GM19023 (cell line): ENCODE results near the gene TMC5.
"Not testable (repeated sequence)": the region's sequence is repeated elsewhere in the genome, so short reads cannot be mapped to it uniquely, and the experiment has no call there.

Experiments
- ATAC-seq: cut with Tn5 transposase; IDR thresholded peaks from one replicate; pipeline ENCODE4 v1.9.1; 2021; ENCODE audit warnings: mild to moderate bottlenecking, moderate library complexity; ENCODE audit not compliant: unreplicated experiment

TMC5 gene

DNA sequence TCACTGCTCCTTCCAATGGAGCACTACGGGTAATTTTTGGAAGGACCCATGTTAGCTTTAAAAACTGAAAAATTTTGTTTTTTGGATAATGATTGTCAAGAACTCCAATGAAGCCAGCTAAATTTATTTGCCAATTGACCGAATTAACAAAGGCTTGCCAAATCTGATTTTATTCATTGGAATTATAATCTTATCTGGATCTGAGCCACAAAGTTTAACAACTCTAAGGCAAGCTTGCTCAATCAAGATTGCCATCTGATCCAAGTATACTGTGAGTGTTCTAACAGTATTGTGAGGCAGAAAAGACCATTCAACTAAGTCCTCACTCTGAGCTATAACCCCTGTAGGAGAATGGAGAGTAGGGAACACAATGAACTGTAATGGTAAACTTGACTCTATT lies 20.3 kb upstream of the TMC5 start:
- not testable (repeated sequence) for ATAC-seq

DNA sequence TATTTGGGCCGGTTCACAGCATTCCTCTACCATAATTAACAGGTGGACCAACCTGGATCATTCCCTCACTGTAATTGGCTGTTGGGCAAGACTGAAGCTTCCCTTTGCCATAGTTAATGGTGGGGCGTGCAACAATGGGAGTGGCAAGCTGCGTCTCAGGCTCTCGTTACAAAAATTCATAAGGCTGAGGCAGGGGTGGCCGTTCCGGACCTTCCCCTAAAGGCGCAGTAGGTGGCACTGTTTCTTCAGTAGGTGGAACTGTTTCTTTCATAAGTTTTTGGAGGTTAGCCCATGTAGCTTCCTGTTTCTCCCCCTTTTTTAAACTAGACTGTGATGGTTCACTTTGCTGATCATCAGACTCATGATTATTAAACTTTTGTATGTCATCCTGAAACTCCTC lies 17.0 kb upstream of the TMC5 start:
- ATAC-seq, result no peak

DNA sequence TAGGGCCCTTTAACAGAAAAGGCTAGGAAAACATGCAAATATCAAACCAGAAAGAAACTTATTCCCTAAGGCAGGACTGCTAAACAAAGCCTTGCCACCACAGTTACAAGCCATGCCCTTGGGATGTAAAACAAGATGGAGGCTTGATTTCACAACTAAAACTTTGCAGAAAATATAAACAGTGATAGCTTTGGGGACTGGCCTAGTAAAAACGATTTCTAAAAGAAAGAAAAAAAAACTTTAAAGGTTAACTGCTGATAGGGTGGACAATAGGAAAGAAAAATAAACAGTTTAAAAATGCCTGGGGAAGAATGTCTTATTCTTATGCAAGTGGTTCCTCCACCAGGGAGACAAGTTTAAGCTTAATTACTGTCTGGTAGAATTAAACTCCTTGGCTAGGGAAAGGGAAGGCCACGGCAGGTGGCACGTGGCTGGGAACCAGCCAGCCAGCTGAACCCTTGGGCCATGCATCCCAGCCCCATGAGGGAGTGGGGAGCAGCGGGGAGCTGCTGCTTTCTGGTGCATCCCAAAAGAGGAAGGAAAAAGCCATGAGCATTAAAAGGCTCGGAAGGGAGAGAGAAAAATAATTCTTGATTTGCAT lies 10.7 kb upstream of the TMC5 start:
- no peak for ATAC-seq

DNA sequence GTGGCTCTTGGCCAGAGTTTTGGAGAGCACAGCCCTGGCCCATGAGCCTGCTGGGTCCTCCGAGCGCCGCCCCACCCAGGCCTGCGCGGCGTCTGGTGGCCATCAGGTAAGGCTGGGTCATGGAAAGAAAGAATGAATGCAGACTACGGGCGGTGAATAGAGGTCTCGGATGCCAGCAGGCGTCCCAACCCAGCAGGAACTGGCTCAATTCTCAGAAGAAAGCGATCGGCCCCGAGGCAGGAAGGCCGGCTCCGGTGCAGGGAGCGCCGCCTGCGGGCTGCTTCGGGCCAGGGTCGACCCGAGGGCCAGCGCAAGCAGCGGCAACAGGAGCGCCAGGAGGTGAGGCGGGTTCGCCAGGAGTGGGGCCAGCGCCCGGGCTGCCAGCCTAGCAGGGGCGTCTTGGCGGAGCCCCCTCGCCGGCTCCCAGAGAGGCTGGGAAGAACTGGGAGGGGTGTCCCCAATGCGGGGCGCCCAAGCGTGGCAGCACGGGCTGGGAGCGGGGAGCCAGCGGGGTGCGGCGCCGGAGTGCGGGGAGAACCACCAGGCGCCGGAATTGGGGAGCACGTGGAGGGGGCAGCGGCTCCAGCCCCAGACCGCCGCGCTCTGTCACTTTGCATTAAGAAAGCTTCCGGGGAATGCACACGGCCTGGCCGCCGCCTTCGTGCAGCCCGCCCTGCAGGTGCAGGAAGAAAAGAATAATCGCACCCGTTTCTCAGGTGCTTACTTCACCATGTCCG lies 7.1 kb upstream of the TMC5 start:
- ATAC-seq, result no peak

DNA sequence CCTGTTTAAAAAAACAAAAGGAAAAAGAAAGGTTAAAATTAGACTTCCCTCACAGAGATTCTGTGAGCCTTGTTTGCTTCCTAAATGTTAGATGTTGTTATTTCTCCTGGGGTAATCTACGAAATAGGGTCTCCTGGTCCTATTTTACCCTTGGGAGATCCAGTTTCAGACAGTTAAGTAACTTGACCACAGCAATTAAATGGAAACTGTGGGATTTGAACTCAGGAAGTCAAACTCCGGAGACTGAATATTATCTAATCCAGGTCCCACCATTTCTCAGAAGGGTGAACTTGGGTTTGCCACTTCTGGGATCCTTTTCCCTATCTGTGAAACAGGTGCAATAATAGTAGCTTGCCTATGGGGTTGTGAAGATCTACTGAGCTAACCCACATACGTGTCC lies 6.4 kb upstream of the TMC5 start:
- ATAC-seq, result no peak

DNA sequence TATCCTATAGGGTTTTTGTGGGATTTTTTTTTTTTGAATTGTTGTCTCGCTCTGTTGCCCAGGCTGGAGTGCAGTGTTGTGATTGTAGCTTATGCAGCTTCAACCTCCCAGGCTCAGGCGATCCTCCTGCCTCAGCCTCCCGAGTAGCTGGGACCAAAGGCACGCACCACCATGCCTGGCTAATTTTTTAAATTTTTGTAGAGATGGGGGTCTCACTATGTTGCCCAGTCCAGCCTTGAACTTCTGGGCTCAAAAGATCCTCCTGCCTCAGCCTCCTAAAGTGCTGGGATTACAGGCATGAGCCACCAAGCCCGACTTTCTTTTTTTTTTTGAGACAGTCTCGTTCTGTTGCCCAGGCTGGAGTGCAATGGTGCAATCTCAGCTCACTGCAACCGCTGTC lies 5.6 kb upstream of the TMC5 start:
- ATAC-seq, result not testable (repeated sequence)

DNA sequence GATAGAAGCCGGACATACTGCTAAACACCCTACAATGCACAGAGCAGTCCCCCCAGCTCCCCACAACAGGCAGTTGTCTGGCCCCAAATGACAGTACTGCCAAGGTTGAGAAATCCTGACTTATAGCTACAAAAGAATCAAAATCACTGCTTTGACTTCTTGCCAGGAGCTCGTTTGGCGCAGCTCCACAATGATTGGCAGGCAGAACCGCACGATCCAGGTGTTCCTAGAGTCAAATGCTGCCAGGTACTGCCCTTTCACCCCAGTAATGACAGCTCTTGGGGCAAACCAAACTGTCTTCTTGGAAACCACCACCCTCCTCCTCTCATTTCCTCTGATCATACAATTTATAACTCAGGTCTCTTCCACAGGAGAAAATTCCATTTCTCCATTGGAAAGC lies 2.2 kb upstream of the TMC5 start:
- no peak for ATAC-seq

DNA sequence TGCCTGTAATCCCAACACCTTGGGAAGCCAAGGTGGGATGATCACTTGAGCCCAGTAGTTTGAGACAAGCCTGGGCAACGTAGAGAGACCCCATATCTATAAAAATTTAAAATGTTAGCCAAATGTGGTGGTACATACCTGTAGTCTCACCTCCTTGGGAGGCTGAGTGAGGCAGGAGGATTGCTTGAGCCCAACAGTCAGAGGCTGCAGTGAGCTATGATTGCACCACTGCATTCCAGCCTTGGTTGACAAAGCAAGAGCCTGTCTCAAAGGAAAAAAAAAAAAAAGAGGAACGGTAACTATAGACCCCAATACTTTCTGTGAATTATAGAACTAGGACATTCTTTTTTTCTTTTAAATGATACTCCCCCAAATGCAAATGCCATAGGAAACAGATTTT lies 1.8 kb upstream of the TMC5 start:
- no peak for ATAC-seq

DNA sequence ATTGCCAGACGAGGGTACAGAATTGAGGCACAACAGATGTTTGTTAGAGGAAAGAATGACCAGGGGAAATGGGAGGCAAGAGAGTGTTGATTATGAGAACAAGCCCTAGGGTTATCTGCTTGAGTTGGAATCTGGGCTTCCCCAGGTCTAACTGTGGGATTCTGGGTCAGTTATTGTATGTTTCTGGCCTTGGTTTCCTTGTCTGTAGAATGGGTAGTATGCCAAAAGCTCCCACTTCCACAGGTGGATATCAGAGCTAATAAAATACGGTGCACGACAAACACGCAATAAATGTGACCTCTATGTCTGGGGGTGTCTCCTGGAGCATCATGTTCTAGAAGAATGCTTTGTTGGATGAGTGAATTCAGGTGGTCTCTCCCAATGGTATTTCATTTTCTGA lies 517 bp downstream of the TMC5 start:
- no peak for ATAC-seq

DNA sequence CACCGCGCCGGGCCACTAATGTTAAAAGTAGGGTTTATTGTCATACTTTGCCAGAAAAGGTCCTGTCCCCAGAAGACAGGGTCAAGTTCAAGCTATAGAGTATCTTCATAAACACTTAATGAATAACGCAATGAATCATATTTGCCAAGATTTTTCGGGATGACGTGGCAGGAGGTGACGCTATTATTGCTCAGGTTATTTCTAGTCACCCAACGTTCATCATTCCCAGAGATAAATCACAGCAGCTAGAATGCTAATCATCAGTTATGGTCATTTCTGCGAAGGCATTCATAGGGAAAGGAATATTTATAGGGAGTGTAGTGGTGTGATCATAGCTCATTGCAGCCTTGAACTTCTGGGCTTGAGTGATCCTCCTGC lies 2.0 kb downstream of the TMC5 start:
- ATAC-seq, result no peak

DNA sequence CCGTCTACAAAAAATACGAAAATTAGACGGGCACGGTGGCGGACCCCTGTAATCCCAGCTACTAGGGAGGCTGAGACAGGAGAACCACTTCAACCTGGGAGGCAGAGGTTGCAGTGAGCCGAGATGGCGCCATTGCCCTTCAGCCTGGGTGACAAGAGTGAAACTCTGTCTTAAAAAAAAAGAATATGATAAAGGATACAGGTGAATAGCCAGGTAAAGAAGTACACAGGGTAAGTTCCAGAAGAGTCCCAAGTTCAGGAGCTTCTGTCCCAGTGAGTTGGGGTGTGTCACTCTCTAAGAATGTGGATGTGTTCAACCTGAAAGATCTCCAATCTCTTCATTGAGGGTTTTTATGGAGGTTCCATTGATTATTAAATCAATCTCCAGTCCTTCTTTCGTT lies 6.8 kb downstream of the TMC5 start:
- ATAC-seq, result no peak

DNA sequence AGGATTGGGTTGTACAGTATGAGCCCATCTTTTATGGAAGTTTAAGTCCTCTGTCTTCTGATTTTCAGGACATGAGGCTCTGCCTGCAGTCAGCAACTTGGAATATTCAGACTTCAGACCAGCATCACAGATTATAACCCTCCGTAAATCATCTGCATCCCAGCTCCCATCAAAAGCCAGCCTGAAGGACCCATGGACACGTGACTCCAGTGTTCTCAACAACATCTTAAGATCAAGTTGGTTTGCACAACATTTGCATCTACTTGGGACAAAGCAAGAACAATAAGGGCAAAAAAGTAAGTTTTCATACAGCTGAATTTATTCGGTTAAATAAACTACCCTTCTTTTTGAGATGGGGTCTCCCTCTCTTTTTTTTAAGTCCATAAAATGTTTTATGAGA lies 12.7 kb downstream of the TMC5 start:
- no peak for ATAC-seq

DNA sequence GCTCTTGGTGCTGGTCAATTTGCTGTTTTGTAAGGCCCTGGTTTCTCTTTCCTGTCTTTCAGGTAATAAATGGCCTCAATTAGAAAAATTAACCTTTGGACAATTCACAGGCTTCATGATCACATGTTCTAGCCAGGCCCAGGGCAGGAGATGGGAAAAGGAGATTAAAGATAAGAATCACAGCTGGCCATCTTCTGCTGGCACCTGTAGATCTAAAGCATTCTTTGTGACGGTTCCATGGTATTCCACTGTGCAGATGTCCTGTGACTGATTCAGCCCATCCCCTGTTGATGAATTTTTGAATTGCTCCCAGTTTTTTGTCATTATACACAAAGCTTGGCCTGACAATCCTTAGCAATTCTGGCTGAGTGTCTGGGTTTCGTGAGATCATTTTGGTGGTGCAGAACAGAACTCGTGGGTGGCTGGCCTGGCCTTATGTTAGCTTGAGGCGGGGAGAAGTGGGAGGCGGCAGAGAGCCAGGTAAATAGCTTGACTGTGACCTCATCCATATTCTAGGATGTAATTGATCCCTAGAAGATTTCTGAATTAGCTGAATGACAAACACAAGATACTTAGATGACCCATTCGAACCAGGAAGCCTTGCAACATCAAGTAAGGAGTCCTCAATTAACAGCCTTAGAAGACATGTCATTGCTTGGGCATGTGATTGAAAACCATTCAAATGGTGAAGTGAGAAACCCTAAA lies 14.1 kb downstream of the TMC5 start:
- no peak for ATAC-seq

DNA sequence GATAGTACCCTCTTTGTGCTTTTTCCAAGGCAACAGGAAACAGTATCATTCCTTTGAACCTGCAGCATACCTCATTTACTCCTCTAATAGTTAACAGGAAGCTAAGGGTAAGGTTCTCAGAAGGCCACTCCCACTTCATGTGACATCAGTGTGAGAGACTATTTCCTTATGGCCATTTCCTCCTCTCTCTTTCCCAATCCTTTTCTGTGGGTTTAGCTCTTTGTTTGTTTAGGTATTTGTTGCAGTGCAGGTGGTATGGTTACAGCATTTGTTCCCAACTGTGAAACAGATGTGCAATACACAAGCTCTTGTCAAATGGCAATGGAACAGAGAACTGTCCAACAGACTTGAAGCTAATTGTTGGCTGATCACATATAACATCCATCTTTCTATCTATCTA lies 14.7 kb downstream of the TMC5 start:
- ATAC-seq, result no peak

DNA sequence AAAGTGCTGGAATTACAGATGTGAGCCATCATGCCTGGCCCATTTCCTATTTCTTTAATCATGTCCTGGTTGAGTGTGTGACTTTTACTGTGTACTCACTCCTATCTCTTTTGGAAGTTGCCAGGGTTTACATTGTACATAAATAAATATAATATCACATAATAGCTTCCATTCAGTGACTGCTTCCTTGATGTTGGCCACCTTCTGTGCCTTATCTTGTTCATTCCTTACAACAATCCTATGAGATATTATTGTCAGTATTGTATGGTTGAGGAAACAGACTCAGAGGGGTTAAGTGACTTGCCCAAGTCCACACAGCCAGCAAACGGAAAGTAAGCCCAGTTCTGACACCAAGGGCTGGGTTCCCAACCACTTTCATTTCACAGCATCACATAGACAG lies 16.9 kb downstream of the TMC5 start:
- no peak for ATAC-seq

DNA sequence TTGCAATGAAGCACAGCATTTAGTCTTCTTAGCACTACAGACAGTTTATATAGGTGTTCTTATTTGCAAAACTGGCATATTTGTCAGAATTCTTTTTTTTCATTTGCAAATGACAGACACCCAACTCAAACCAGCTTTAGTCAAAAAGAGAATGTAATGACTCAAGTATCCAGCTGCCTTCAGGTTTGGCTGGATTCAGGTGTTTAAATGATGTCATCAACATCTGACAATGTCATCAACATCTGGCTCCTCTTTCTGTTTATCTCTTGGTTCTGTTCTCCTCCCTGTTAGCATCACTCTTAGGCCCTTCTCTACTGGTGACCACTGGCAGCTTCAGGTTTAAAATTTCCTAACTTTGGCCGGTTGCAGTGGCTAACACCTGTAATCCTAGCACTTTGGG lies 18.9 kb downstream of the TMC5 start:
- ATAC-seq, result no peak

DNA sequence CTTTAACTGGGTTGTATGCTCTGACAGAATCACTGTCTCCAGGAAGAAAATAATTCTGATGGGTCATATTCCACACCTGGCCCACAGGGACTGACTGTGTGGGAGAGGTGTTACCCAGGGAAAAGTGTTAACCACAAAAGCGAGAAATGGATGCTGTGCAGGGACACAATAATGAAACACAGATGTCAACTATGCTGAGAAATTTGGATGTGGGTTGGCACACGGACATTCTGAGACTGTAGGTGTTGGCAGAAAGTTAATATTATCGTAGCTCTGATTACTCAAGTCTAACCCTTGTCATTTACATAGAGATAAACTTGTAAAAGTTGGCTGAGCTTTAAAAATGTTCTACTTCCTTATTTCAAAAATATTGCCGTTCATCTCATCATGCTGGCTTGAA lies 19.6 kb downstream of the TMC5 start:
- no peak for ATAC-seq

DNA sequence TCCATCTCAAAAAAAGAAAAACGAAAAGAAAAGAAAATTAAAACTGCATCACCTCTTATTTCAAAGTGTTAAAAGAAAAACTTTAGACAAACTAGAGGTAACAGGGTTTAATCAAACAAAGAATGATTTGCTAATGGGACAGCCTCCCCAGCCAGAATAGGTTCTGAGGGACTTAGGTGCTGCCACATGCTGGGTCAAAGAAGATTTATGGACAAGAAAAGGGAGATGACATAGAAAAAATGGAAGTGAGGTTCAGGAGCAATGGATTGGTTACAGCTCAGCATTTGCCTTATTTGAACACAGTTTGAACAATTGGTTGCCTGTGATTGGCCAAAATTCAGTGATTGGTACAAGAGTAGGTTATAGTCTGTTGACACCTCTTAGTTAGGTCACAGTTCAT lies 21.1 kb downstream of the TMC5 start:
- ATAC-seq, result no peak

DNA sequence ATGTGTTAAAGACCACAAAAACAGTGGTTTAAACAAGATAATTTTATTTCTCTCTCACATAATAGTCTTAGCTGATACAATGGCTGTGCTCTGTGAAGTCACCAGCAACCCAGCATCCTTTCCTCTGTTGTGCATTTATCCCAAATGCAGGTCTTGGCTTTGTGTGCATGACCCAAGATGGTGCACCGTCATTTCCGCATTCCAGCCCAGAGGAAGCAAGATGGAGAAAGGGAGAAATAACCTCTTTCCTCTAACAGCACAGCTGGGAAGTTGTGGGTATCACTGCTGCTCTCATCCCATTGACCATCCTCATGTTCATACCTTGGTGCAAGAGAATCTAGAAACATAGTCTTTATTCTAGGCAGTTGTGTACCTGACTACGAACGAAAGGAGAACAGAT lies 21.8 kb downstream of the TMC5 start:
- ATAC-seq, result no peak

DNA sequence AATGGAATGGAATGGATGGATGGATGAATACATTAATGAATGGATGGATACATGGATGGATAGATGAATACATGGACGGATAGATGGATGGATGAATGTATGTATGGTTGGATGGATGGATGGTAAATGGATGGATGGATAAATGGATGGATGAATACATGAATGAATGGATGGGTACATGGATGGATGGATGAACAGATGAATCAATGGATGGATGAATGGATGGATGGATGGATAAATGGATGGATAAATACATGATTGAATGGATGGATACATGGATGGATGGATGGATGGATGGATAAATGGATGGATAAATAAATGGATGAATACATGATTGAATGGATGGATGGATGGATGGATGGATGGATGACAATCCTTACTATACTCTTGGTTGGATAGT lies 26.0 kb downstream of the TMC5 start:
- no peak for ATAC-seq

DNA sequence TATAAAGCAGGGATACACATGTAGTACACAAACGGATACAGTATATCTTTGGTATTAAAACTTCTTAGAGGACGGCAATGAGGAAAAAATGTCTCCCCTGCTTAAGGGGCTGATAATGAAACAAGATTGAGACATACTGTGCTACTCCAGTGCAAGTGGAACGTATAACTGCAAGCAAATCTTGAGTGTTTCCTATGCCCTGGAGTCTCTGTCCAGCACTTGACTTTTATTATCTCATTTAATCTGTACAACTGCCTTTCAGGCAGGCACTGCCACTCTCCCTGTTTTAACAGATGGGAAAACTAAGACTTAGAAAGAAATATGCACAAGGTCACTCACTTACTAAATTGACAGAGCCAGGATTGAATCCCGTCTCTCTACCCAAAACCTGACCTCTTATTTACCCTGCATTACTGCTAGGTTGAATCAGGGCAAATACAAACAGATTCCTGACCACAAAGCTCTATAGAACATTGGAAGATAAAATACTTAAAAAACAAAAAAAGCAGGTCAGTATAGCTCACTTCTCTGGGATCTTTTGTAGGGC lies 28.7 kb downstream of the TMC5 start:
- no peak for ATAC-seq

DNA sequence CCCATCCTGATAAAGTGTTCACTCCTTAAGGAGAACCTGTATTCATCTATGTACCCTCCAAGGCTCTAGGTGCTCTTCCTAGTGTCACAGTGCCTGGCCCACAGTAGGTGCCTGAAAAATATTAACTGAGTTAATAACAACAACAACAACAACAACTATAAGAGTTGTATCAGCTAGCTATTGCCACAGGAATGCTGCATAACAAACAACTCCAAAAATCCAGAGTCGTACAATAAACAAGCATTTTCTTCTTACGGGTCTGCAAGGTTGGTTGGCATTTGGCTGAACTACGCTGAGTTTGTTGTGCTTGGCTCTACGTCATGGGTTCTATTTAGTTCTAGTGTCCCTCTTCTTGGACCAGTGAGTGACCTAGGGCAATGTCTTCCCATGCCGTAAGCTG lies 29.2 kb downstream of the TMC5 start:
- no peak for ATAC-seq
